Measurements from ENCODE around the gene PUM2. TPM values are rescaled to one million over a fixed set of nuclear protein-coding genes. Genes with fewer than 3 reads are reported as not detected.
A peak's percentile ranks its signal among the peaks of the same experiment; 100 is the strongest.

Gene PUM2
- total RNA-seq, 1 donor from 2014 or later = 90.6 TPM

DNA sequence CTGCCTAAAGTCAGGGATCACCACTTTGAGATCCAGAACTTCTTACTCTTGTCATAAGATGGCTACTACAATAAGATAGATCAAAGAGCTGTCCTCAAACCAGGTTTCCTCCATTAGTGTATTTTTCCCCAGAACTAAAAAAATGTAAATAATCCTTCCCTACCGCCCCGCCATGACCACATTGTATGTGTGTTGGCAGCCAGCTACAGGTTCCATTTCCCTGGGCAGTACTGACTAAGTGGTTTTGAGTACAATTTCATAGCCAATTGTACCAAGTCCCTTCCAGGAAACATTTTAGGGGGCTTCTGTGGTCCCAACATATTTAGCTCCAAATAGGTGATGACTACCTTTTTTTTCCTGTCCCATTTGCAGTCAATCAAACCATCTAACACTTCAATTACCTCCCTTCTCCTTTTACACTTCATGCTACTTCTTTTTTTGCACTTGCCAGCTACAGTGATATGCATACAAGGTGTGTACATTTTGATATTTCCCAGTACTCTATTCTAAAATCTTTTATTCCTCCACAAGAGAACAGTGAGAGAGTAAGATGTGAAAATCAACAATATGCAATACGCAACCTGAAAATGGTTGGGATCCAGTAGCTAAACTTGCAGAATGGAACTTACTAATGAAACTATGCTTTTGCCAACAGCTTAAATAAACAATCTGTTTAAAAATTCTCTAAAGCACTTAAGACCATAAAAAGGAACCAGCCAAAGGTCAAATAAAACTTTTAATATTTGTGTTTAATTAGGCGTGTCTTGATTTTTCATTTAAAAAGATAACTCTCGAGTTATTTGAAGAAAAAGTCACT is 3.9 kb downstream of the PUM2 start:
- DNase-seq = no peak

DNA sequence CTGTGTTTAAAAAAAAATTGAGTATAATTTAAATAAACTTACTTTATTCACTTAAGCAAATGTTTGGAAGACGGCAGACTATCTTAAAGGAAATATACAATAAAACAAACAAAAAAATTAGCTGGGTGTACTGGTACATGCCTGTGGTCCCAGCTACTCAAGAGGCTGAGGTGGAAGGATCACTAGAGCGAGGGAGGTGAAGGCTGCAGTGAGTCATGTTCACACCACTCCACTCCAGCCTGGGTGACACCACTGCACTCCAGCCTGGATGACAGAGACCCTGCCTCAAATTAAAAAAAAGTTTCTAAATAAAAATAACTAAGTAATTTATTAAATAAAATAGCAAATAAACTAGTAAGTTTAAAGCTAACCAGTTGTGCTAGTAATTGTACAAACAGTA is 7.5 kb downstream of the PUM2 start:
- DNase-seq = no peak

DNA sequence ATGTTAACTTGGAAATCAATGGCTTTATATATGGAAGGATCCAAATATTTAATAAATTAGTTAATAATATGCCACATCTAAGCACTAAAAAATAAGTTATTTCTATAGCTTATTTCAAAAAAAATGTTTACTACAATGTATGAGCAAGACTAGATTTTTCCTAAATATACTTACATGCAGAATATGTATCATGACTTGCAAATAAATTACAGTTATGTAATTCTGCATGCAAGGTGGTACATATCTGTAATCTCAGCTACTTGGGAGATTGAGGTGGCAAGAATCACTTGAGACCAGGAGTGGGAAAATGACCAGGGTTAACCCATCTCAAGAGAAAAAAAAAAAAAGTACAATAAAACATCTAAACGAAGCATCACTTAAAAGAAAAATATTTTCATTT is 11.6 kb downstream of the PUM2 start:
- DNase-seq = no peak

DNA sequence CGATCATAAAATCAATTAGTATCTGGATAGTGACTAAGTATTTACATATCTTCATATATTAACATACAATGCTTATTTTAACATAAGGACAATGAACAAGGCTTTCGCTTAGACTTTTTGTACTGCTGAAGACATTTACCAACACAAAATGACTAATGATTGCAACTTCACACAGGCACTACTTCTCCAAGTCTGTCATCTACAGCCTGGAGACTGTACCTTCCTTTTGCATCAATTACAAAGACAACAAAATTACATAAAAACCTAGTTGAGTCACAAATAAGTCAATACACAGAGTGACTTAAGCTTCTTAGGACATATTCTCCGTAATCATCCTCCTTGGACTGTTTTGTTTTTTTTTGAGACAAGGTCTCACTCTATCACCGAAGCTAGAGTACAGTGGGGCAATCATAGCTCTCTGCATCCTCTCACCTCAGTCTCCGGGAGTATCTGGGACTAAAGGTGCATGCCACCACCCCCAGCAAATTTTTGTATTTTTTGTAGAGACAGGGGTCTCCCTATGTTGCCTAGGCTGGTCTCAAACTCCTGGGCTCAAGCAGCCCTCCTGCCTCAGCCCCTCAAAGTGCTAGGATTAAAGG is 15.9 kb downstream of the PUM2 start:
- DNase-seq = no peak

DNA sequence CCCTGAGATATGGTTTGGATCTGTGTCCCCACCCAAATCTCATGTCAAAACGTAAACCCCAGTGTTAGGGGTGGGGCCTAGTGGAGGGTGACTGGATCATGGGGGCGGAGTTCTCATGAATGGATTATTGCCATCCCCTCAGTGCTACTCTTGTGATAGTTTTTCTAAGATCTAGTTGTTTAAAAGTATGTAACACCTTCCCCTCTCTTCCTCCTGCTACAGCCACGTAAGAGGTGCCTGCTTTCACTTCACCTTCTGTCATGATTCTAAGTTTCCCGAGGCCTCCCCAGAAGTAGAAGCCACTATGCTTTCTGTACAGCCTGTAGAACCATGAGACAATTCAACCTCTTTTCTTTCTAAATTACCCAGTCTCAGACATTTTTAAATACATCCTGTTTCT is 16.9 kb downstream of the PUM2 start:
- DNase-seq = no peak

DNA sequence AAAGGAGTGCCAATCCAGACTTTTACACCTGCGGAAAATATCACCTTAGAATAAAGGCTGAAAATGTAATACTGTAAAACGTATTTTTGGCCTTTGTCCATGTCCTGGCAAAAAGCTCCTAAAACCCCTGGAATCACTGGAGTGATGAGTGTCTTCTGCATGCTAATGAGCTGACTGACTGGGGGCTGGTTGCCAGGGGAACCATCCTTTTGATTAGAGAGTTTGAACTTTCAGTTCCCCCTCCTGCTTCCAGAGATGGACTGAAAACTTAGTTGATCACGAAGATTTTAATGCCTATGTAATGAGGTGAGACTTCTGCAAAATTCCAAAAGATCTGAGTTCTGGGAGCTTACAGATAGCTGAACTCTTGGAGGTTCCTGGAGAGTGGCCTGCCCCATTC is 20.5 kb downstream of the PUM2 start:
- no peak for DNase-seq

DNA sequence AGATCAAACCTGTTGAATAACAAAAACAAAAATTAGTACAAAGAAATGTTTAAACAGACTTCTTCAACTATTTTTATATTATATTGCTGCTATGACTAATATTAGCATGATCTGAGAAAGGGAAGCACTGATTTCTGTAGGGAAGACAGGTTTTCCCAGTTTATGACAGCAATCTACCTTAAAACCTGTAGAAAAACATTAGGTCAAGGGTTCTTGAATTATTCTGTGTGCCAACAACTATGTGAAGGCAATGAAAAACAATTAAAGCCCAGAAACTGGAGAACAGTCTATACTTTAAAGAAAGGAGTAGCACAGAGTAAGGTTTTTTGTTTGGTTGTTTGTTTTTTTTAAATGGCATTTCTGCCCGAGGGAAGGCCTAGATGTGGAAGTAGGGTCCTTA is 23.3 kb downstream of the PUM2 start:
- no peak for DNase-seq

DNA sequence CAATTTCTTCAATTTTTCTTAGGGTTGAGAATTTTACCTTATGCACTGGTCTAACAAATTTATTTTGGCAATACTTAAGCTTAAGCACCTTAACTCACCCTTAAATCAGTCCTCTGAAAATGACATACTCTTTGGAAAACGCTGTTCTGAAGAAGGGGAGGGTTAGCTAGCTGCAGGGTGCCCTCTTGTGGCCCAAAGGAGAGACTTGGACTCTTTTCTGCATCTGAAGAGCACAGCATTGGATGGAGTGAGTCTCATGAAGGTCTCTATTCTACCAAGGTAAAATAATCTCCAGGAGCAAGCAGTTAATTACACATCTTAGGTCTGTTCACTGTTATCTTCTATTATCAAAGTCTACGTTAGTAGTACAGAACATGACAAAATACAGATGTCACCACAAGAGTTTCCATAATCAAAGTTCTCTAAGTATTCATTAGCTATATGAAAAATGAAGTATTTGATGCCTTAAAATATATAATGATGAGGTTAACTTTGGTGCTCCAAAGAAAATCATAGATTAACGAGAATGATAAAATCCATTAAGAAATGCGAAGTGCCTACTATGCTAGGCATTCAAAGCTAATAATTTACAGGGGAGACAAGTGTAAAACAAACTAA is 24.4 kb downstream of the PUM2 start:
- no peak for DNase-seq

DNA sequence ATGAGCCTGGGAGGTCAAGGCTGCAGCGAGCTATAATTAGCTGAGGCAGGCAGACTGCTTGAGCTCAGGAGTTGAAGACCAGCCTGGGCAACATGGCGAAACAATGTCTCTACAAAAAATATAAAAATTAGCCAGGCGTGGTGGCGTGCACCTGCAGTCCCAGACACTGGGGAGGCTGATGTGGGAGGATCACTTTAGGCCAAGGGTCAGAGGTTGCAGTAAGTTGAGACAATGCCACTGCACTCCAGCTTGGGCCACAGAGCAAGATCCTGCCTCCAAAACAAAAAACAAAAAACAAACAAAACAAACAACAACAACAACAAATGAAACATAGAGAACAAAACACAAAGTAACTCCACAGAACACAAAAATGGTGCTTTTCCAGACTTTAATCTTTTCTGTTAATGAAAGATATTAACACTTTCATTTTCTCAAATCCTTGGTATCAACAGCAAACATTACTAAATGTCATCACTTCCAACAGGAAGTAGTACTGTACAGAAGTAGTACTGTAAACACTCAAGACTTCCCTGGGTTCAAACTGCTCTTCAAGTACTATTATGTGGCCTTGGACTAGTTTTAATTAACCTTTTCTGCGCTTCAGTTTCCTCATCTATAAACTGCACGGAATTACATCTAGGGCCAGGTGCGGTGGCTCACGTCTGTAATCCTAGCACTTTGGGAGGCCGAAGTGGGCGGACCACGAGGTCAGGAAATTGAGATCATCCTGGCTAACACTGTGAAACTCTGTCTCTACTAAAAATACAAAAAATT is 27.9 kb downstream of the PUM2 start:
- no peak for DNase-seq

DNA sequence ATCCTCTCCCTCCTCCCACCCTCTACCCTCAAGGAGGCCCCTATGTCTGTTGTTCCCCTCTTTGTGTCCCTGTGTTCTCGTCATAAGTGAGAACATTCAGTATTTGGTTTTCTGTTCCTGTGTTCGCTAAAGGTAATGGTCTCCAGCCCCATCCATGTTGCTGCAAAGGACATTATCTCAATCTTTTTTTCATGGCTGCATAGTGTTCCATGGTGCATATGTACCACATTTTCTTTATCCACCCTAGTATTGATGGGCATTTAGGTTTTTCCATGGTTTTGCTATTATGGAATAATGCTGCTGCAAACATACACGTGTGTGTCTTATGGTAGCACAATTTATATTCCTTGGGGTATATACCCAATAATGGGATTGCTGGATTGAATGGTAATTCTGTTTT is 33.0 kb downstream of the PUM2 start:
- no peak for DNase-seq

DNA sequence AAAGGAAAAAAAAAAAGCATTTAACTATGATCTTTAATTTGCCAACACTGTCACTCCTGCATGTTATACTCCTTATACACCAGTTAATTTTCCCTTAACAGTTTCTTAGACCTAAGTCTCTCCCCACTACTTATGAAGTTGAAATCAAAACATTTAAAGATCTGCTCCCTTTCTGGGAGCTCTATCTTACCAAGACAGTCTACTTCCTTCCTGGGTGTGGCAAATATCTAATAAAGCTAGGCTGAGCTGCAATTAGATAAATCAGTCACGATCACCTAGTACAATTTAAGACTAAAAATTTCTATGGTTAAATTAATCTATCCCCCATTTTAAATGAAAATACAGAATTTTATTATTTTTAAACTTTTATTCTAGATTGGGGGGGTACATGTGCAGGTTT is 33.4 kb downstream of the PUM2 start:
- DNase-seq = no peak

DNA sequence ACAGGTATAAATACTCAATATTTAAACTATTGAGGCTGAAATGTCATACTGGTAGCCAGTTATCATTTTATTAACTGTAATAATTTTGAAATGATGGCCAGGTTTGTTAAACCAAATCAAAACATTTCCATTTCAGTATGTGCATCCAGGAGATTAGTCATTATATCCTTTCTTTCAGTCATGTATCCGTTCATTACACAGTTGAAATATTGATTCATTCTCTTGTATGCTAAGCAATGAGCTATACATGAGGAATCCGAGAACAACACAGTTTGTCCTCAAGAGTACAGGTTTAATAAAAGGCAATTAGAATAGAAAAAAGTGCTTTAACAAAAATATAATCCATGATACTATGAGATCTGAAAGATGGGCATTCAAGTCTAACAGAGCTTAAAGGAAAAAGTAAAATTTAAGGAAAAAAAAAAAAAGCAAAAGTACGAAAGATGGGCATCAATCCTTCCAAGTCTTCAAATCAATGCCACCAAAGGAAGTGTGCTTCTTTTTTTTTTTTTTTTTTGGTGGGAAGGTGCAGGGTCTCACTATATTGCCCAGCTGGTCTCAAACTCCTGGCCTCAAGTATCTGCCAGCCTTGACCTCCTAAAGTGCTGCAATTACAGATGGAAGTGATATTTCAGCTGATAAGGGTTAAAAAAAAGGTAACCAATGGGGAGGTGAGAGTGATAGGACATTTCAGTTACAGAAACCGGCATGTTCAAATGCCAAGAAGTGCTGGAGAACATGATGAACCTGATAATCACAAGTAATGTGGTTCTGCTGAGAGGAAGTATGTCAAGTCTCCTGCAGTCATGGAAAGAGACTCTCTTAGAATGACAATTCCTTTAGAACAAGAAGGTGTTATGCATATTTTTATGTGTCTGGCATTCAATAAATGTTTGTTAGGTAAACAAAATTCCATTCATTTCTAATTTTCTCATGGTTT is 35.8 kb downstream of the PUM2 start:
- DNase-seq = no peak

DNA sequence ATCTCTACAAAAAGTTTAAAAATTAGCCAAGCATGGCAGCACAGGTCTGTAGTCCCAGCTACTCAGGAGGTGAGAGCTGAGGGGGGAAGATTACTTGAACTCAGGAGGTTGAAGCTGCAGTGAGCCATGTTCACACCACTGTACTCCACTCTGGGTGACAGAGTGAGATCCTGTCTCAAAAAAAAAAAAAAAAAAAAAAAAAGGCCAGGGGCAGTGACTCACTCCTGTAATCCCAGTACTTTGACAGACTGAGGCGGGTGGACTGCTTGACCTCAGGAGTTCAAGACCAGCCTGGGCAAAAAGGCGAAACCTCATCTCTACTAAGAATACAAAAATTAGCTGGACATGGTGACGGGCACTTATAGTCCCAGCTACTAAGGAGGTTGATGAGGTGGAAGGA is 37.0 kb downstream of the PUM2 start:
- DNase-seq = no peak

DNA sequence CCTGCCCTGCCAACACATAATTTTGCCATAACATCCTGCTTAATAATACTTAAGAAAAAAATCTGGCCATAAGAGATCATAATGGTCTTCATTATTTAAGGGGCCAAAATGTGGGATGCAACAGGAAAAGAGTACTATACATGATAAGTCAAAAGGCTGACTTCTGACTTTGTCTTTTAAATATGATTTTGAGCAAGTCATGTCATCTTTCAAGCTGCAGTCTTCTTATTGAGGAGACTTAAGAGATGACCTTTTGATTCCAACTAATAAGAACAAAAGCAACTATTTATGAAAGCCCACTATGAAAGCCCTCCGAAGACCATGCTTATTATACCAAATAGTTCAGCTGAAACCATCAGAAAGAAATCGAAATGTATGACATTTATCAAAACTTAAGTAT is 41.6 kb downstream of the PUM2 start:
- DNase-seq = no peak

DNA sequence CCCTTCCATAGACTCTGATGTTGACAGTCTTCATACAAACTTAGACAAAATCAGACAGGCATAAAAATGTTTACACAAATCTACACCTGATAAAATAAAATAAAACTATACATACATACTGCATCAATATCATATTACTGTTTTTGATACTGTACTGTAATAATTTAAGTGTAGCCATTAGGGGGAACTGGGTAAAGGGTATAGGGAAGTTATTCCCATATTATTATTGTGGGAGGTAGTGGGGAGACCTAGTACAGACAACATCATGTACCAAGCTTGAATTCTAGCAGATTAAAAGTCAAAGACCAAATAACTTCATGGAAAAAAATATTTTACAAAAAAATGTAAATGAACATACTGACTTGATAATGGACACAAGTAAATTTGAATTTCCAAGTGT is 43.3 kb downstream of the PUM2 start:
- no peak for DNase-seq

DNA sequence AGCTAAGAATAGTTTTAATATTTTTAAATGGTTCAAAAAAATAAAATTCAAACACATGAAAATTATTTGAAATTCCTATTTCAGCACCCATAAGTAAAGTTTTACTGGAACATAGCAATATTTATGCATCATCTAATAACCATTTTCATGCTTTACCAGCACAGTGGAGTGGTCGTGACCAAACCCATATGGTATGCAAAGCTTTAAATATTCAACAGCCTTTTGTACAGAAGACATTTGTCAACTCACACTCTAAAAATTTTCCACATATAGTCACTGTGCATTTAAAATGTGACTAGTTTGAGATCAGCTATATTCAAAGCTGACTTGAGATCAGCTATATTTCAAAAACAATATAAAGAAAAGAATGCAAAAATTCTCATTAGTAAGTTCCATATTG is 46.2 kb downstream of the PUM2 start:
- DNase-seq = peak; percentile 21

DNA sequence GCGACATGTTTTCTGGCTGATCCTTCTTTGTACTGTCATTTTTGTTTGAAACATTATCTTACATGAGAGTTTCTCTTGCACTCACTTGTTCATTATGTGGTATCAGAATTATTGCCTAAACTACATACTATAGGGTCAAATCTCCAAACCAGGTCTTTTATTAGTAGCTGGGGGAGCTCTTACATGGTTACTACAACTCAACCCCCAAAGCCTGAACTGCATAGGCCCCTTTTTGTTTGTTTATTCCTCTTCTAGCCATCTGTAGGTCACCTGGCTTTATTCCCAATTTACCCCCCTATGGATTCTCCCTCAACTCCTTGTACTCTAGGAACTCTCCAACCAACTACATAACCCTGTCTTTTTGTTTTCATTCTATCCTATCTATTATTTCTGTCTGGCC is 46.7 kb downstream of the PUM2 start:
- DNase-seq = no peak

DNA sequence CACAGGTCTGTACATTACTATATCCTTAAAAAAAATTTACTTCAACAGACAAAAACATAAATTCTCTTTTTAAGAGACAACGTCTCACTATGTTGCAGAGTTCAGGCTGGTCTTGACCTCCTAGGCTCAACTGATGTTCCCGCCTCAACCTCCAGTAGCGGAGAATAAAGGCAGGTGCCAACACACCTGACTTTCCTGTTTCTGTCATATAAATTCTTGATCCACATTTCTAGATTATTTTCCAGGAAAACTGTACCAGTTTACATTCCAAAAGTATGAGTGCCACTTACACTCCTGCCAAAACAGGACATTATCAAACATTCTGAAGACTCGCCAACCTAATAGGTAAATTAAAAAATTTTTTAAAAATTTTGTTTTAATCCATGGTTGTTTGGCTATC is 48.6 kb downstream of the PUM2 start:
- DNase-seq = no peak

DNA sequence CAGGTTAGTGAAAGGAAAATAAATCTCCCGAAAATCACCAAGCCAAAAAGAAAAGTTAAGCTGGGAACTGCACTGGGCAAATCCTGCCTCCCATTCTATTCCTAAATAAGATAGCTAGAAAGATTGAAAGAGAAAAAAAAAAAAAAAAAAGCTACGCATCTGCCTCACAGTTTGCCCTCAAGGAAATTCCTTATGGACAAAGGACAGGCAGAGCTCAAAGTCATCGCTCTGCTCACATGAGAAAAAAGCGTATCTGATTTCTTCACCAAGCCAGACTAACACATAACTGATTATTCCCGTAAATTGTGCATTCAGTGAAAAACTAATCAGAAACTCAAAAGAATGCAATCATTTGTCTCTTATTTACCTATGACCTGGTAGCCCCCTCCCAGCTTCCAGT is 50.0 kb downstream of the PUM2 start:
- DNase-seq = no peak

DNA sequence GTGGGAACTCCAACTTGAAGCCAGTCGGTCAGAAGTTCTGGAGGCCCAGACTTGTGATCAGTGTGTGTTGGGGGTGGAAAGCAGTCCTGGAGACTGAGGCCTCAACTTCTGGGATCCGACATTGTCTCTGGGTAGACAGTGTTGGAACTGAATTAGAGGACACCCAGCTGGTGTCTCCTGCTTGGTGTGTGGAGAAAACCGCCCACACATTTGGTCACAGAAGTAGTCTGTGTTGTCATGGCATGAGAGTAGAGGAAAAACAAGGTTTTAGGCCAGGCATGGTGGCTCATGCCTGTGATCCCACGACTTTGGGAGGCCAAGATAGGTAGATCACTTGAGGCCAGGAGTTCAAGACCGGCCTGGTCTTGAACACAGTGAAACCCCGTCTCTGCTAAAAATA is 51.5 kb downstream of the PUM2 start:
- no peak for DNase-seq

DNA sequence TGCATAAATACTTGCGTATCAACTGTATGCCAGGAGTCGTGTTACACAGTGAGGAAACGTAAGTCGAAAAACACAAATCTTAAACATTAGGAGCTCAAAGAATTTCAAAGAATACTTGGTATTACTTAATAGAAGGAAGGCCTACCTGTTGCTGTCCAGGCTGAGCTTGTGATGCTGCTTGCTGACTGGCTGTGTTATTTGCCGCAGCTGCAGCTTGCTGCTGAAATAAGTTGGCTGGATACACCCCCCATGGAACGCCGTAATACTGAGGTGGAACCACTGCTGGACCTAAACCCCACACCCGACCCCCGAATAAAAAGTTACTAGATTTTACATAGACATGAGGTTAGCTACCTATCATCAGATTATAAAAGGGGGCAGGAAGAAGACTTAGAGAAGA is 56.4 kb downstream of the PUM2 start:
- no peak for DNase-seq

DNA sequence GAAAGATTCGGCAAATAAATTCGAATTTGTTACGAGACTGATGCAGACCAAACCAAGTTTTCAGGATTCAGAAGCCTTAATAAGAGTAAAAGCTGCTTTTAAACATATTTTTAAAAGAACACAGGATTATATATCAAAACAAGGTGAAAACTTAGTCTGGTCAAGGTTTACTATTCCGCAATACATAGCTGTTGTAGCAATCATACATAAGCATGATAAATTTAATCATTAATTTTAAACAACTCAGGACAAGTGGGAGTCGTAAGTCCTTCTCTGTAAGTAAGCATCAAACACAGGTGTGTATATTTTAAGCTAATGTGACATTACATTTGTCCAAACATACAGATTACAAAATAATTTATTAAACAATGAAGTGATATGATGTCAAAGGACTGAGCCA is 57.7 kb downstream of the PUM2 start:
- DNase-seq = no peak
